ENCODE measurements around the gene HTR6. TPM values are rescaled to one million over a fixed set of nuclear protein-coding genes. Genes with fewer than 3 reads are reported as not detected.

HTR6 gene
- polyA plus RNA-seq, 1 donor (not counting 4 experiments of a cell fraction or from before 2014, with no cell fraction given): not detected

GRCh38 chr1:19705464-19705863 lies 40.8 kb downstream of the HTR6 start:
- Histone ChIP-seq H2AFZ (ENCODE audit: control insufficient read depth, low read length) (no peak overlapping the region), H3K4me2 (ENCODE audit: control insufficient read depth, extremely low read depth, insufficient read depth, low read depth, low read length) (no peak overlapping the region), H3K79me2 (ENCODE audit: control insufficient read depth, insufficient read depth, low read length) (no peaks in the 10 kb centered on the region), H4K20me1 (ENCODE audit: control insufficient read depth, extremely low read depth, insufficient read depth, low read length) (no peaks in the 10 kb centered on the region), H3K27ac (ENCODE audit: control insufficient read depth, insufficient read depth, low read length) (no peak overlapping the region), H3K4me3 (ENCODE audit: control insufficient read depth in 2 of 3, extremely low read depth in 1 of 3, insufficient read depth in 2 of 3, low read depth in 1 of 3, low read length in 3 of 3) (no peak overlapping the region), H3K4me1 (ENCODE audit: control insufficient read depth, extremely low read depth, insufficient read depth, low read length) (no peaks in the 10 kb centered on the region), H3K36me3 (ENCODE audit: control insufficient read depth in 2 of 2, extremely low read depth in 1 of 2, insufficient read depth in 2 of 2, low read length in 2 of 2) (no peaks in the 10 kb centered on the region), H3K27me3 (ENCODE audit: control insufficient read depth, extremely low read depth, insufficient read depth, low read length) (no peaks in the 10 kb centered on the region), H3K9me3 (ENCODE audit: control insufficient read depth, low read depth, low read length) (no peaks in the 10 kb centered on the region), H3K9me1 (ENCODE audit: control insufficient read depth, extremely low read depth, insufficient read depth, low read length) (no peaks in the 10 kb centered on the region), H3K9ac (ENCODE audit: control insufficient read depth, extremely low read depth, insufficient read depth, low read length) (no peak overlapping the region)
- dilution Hi-C loops (cut with MboI; ENCODE audit: extremely low pct_ligation_motif_present, low sequenced_read_pairs): no loop called here
- no peak for DNase-seq (ENCODE audit: low read depth, low spot score)
- no peak for FAIRE-seq
- no peak for TF ChIP-seq CTCF (optimal IDR thresholded peaks at IDR 0.05 in 1 of 3, IDR thresholded peaks at IDR 0.05 in 1 of 3, conservative IDR thresholded peaks at IDR 0.05 in 1 of 3; ENCODE audit: extremely low read depth in 1 of 3, insufficient read depth in 2 of 3, low read length in 3 of 3)
- TF ChIP-seq EZH2 (IDR thresholded peaks at IDR 0.05; ENCODE audit: low read length): no peak

- TF ChIP-seq EZH2 (IDR thresholded peaks at IDR 0.05; ENCODE audit: low read length): no peak
- TF ChIP-seq CTCF (optimal IDR thresholded peaks at IDR 0.05 in 1 of 3, IDR thresholded peaks at IDR 0.05 in 1 of 3, conservative IDR thresholded peaks at IDR 0.05 in 1 of 3; ENCODE audit: extremely low read depth in 1 of 3, insufficient read depth in 2 of 3, low read length in 3 of 3): no peak
- Histone ChIP-seq H2AFZ (ENCODE audit: control insufficient read depth, low read length) (no peak overlapping the region), H3K27ac (ENCODE audit: control insufficient read depth, insufficient read depth, low read length) (no peak overlapping the region), H3K4me2 (ENCODE audit: control insufficient read depth, extremely low read depth, insufficient read depth, low read depth, low read length) (no peak overlapping the region), H3K79me2 (ENCODE audit: control insufficient read depth, insufficient read depth, low read length) (no peaks in the 10 kb centered on the region), H3K27me3 (ENCODE audit: control insufficient read depth, extremely low read depth, insufficient read depth, low read length) (no peaks in the 10 kb centered on the region), H3K9me3 (ENCODE audit: control insufficient read depth, low read depth, low read length) (no peaks in the 10 kb centered on the region), H3K4me1 (ENCODE audit: control insufficient read depth, extremely low read depth, insufficient read depth, low read length) (no peaks in the 10 kb centered on the region), H3K36me3 (ENCODE audit: control insufficient read depth in 2 of 2, extremely low read depth in 1 of 2, insufficient read depth in 2 of 2, low read length in 2 of 2) (no peaks in the 10 kb centered on the region), H3K4me3 (ENCODE audit: control insufficient read depth in 2 of 3, extremely low read depth in 1 of 3, insufficient read depth in 2 of 3, low read depth in 1 of 3, low read length in 3 of 3) (no peak overlapping the region), H4K20me1 (ENCODE audit: control insufficient read depth, extremely low read depth, insufficient read depth, low read length) (no peaks in the 10 kb centered on the region), H3K9me1 (ENCODE audit: control insufficient read depth, extremely low read depth, insufficient read depth, low read length) (no peaks in the 10 kb centered on the region), H3K9ac (ENCODE audit: control insufficient read depth, extremely low read depth, insufficient read depth, low read length) (no peak overlapping the region)
- no peak for FAIRE-seq
- no peak for DNase-seq (ENCODE audit: low read depth, low spot score)
- dilution Hi-C loops (cut with MboI; ENCODE audit: extremely low pct_ligation_motif_present, low sequenced_read_pairs): no loop called here
These were observed 41.5 kb downstream of the HTR6 start for GRCh38 chr1:19706136-19706535.

Data from keratinocyte (primary cell).